Measurements from ENCODE around the gene CACNA2D3.

DNA sequence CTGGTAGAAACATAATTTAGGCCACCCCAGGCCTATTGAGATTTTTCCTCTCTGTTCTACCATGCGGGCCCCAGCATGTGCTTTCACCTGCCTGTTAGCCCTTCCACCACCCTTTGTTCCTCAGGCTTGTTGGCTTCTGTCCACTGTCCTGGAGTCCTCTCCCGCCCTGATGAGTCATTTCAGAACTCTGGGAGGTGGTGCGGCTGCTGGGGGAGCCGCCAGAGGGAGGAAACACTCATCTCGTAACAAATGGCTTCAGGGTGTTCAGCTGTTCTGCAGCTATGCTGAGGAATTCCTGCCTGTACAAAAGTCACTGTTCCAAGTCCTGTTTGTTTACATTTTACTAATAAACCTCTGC is 769.2 kb downstream of the CACNA2D3 start:
- TF ChIP-seq, protein P1, sequence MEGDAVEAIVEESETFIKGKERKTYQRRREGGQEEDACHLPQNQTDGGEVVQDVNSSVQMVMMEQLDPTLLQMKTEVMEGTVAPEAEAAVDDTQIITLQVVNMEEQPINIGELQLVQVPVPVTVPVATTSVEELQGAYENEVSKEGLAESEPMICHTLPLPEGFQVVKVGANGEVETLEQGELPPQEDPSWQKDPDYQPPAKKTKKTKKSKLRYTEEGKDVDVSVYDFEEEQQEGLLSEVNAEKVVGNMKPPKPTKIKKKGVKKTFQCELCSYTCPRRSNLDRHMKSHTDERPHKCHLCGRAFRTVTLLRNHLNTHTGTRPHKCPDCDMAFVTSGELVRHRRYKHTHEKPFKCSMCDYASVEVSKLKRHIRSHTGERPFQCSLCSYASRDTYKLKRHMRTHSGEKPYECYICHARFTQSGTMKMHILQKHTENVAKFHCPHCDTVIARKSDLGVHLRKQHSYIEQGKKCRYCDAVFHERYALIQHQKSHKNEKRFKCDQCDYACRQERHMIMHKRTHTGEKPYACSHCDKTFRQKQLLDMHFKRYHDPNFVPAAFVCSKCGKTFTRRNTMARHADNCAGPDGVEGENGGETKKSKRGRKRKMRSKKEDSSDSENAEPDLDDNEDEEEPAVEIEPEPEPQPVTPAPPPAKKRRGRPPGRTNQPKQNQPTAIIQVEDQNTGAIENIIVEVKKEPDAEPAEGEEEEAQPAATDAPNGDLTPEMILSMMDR (IDR thresholded peaks at IDR 0.05), result no peak
- TF ChIP-seq ZFX (IDR thresholded peaks at IDR 0.05; ENCODE audit: borderline replicate concordance), result no peak
